ENCODE measurements around the gene XRN1.
"Not testable (repeated sequence)": the region's sequence is repeated elsewhere in the genome, so short reads cannot be mapped to it uniquely, and the experiment has no call there.

XRN1 gene

GRCh38 chr3:142438096-142438495 lies 9.7 kb downstream of the XRN1 start:
- DNase-seq; intact Hi-C loops (cut with DNase I): not testable (repeated sequence)

GRCh38 chr3:142436951-142437585 lies 10.8 kb downstream of the XRN1 start:
- no peak for DNase-seq
- intact Hi-C loops (cut with DNase I), result no loop called here

- intact Hi-C loops (cut with DNase I), result no loop called here
- DNase-seq, result no peak
Observed at GRCh38 chr3:142434503-142434902, 13.3 kb downstream of the XRN1 start.

GRCh38 chr3:142433110-142433509 lies 14.7 kb downstream of the XRN1 start:
- intact Hi-C loops (cut with DNase I), result no loop called here

GRCh38 chr3:142429582-142429981 lies 18.3 kb downstream of the XRN1 start:
- intact Hi-C loops (cut with DNase I), result no loop called here
- DNase-seq, result peak in 1 of 42 donors; percentile 17

More at GRCh38 chr3:142433110-142433509, 14.7 kb downstream of the XRN1 start:
- no peak for DNase-seq

GRCh38 chr3:142424754-142425153 lies 23.1 kb downstream of the XRN1 start:
- DNase-seq, result no peak
- intact Hi-C loops (cut with DNase I), result no loop called here

- DNase-seq, result no peak
- intact Hi-C loops (cut with DNase I), result no loop called here
Observed at GRCh38 chr3:142418926-142419592, 28.8 kb downstream of the XRN1 start.

- DNase-seq, result no peak
- intact Hi-C loops (cut with DNase I), result no loop called here
Observed at GRCh38 chr3:142417302-142417701, 30.5 kb downstream of the XRN1 start.

- DNase-seq; intact Hi-C loops (cut with DNase I): not testable (repeated sequence)
Observed at GRCh38 chr3:142400537-142400936, 47.3 kb downstream of the XRN1 start.

GRCh38 chr3:142394921-142395622 lies 52.8 kb downstream of the XRN1 start:
- intact Hi-C loops (cut with DNase I), result no loop called here
- DNase-seq, result no peak

- intact Hi-C loops (cut with DNase I), result no loop called here
Observed at GRCh38 chr3:142385078-142385477, 62.8 kb downstream of the XRN1 start.

GRCh38 chr3:142374687-142375086 lies 73.2 kb downstream of the XRN1 start:
- intact Hi-C loops (cut with DNase I), result no loop called here
- DNase-seq, result no peak

More at GRCh38 chr3:142385078-142385477, 62.8 kb downstream of the XRN1 start:
- DNase-seq, result no peak

GRCh38 chr3:142369576-142369975 lies 78.3 kb downstream of the XRN1 start:
- intact Hi-C loops (cut with DNase I); DNase-seq: not testable (repeated sequence)

GRCh38 chr3:142366434-142366833 lies 81.4 kb downstream of the XRN1 start:
- intact Hi-C loops (cut with DNase I), result no loop called here
- no peak for DNase-seq

GRCh38 chr3:142363936-142364467 lies 83.8 kb downstream of the XRN1 start:
- intact Hi-C loops (cut with DNase I), result no loop called here
- DNase-seq, result no peak

GRCh38 chr3:142363433-142363832 lies 84.4 kb downstream of the XRN1 start:
- intact Hi-C loops (cut with DNase I); DNase-seq: not testable (repeated sequence)

- intact Hi-C loops (cut with DNase I), result no loop called here
- no peak for DNase-seq
Observed at GRCh38 chr3:142359367-142359766, 88.5 kb downstream of the XRN1 start.

- DNase-seq, result no peak
- intact Hi-C loops (cut with DNase I), result no loop called here
Observed at GRCh38 chr3:142356818-142357217, 91.0 kb downstream of the XRN1 start.

GRCh38 chr3:142355692-142356091 lies 92.1 kb downstream of the XRN1 start:
- intact Hi-C loops (cut with DNase I), result no loop called here
- no peak for DNase-seq

GRCh38 chr3:142354076-142354475 lies 93.8 kb downstream of the XRN1 start:
- intact Hi-C loops (cut with DNase I), result no loop called here
- DNase-seq, result no peak

Data from head of caudate nucleus (tissue), 42 donors.